ENCODE results near the gene ITK.

- TF ChIP-seq CTCF (conservative IDR thresholded peaks at IDR 0.05 in 1 of 2, IDR thresholded peaks at IDR 0.05 in 1 of 2; ENCODE audit: extremely low read depth in 1 of 2, insufficient read depth in 1 of 2, low read depth in 1 of 2, low read length in 2 of 2) = no peak
- no peak for TF ChIP-seq EZH2 (IDR thresholded peaks at IDR 0.05; ENCODE audit: borderline replicate concordance, low read length)
These were observed 42.9 kb upstream of the ITK start for GRCh38 chr5:157137691-157138090.
